Measurements from ENCODE around the gene DLST.
"Not testable (repeated sequence)": the region's sequence is repeated elsewhere in the genome, so short reads cannot be mapped to it uniquely, and the experiment has no call there.

DLST gene

GRCh38 chr14:74919421-74920165, 37.9 kb downstream of the DLST start:
- DNase-seq = no peak

- no peak for DNase-seq
Measured at GRCh38 chr14:74920281-74920680, 38.6 kb downstream of the DLST start.

- DNase-seq = no peak
Measured at GRCh38 chr14:74921053-74921620, 39.4 kb downstream of the DLST start.

- no peak for DNase-seq
Measured at GRCh38 chr14:74921987-74922751, 40.5 kb downstream of the DLST start.

- peak; percentile 40 for DNase-seq
Measured at GRCh38 chr14:74922752-74923401, 41.2 kb downstream of the DLST start, which contains the start of gene RPS6KL1. TSS of gene RPS6KL1 (minus strand) at chr14:74923260. CDS start at chr14:74921541, 1,719 bp downstream.

GRCh38 chr14:74924061-74924460, 42.3 kb downstream of the DLST start:
- no peak for DNase-seq

GRCh38 chr14:74927225-74927624, 45.5 kb downstream of the DLST start:
- no peak for DNase-seq

GRCh38 chr14:74929242-74929641, 47.5 kb downstream of the DLST start:
- DNase-seq = no peak

- DNase-seq = not testable (repeated sequence)
Measured at GRCh38 chr14:74931744-74932143, 50.0 kb downstream of the DLST start.

GRCh38 chr14:74932401-74932901, 50.7 kb downstream of the DLST start:
- DNase-seq = no peak

GRCh38 chr14:74932936-74933335, 51.2 kb downstream of the DLST start:
- not testable (repeated sequence) for DNase-seq

GRCh38 chr14:74934041-74934440, 52.3 kb downstream of the DLST start:
- no peak for DNase-seq

- DNase-seq = no peak
Measured at GRCh38 chr14:74934476-74935359, 53.0 kb downstream of the DLST start.

GRCh38 chr14:74935360-74935680, 53.6 kb downstream of the DLST start:
- DNase-seq = no peak

GRCh38 chr14:74936151-74936550, 54.4 kb downstream of the DLST start:
- no peak for DNase-seq

GRCh38 chr14:74936731-74937130, 55.0 kb downstream of the DLST start:
- no peak for DNase-seq

- no peak for DNase-seq
Measured at GRCh38 chr14:74937171-74937570, 55.5 kb downstream of the DLST start.

GRCh38 chr14:74938531-74939495, 57.1 kb downstream of the DLST start:
- DNase-seq = no peak

GRCh38 chr14:74940956-74941565, 59.3 kb downstream of the DLST start:
- DNase-seq = no peak

- DNase-seq = peak; percentile 42
Measured at GRCh38 chr14:74941676-74942097, 60.0 kb downstream of the DLST start.

All from activated gamma-delta T cell treated with Interleukin-2 at 50 U/mL for 16 hours (primary cell).